Pancreas (tissue), 10 donors: ENCODE results near the gene MAST2. TPM values are rescaled to one million over a fixed set of nuclear protein-coding genes. Genes with fewer than 3 reads are reported as not detected.
A peak's percentile ranks its signal among the peaks of the same experiment; 100 is the strongest.

Source experiments
- ATAC-seq, 4 donors: fragments of 200-7000 bp; cut with Tn5 transposase; one replicate each; pipeline versions ENCODE4 v1.8.0 to v1.9.1; 2020; ENCODE audit warnings: mild to moderate bottlenecking in 4 of 4, moderate library complexity in 4 of 4
- DNase-seq, 6 donors: peaks; one replicate each; pipeline ENCODE4 v3.0.0-alpha.2; 2020
- FAIRE-seq: peaks from 2 replicates; lab custom pipeline; 2012; peaks lifted over from hg19 to GRCh38; lab: Jason Lieb, UNC
- H3K27ac ChIP-seq, 4 donors: fragments of 200-600 bp; sonication (generic); 1 replicate in 3 of 4; 2 replicates in 1 of 4; pipeline versions ENCODE4 v1.5.0 to v1.8.0; 2020
- H3K27me3 ChIP-seq, 4 donors: fragments of 200-600 bp; one replicate each; pipeline ENCODE4 v1.8.0; 2021
- H3K36me3 ChIP-seq, 3 donors: fragments of 200-600 bp; sonication (generic) in 1 of 3; one replicate each; pipeline versions ENCODE4 v1.5.0 to v1.8.0; 2020 to 2021
- H3K4me1 ChIP-seq, 3 donors: fragments of 200-600 bp; one replicate each; pipeline ENCODE4 v1.8.0; 2021
- H3K4me3 ChIP-seq, 4 donors: fragments of 200-600 bp; sonication (generic) in 2 of 4; one replicate each; pipeline versions ENCODE4 v1.5.0 to v1.8.0; 2020 to 2021
- H3K9me3 ChIP-seq, 4 donors: fragments of 200-600 bp; one replicate each; pipeline ENCODE4 v1.8.0; 2021
- CTCF ChIP-seq, 4 donors: fragments of 200-600 bp; sonication (generic) in 3 of 4; IDR thresholded peaks; one replicate each; pipeline versions ENCODE4 v1.5.0 to v1.8.0; 2021; ENCODE audit warnings: antibody characterized with exemption in 4 of 4
- WGBS, 2 donors: extraction: QIAGEN DNeasy Blood & Tissue Kit; methylation state at CpG; one replicate each; pipeline ENCODE4 v1.1.7; 2013; 5-methylcytosine and 5-hydroxymethylcytosine counted together
- intact Hi-C, 3 donors: fragments of 100-400 bp; cut with DNase I; formaldehyde crosslinking; loops; one replicate each; pipeline versions ENCODE4 v1.11.1 to v1.14.2; 2022
- polyA plus RNA-seq, 2 donors: library from polyadenylated mRNA; stranded (reverse); fragments of 200-250 nt; gene quantifications; one replicate each; pipeline ENCODE4 v1.2.3, GENCODE V29; 2013
- total RNA-seq, 6 donors: library from RNA; stranded (reverse); fragmentation: NEBNext Ultra II Directional in 4 of 6; extraction: Animal tissue kit (Norgen Biotek cat#: 25700) in 4 of 6; gene quantifications; one replicate each; pipeline versions ENCODE4 v1.2.1 to v1.2.4, GENCODE V29; 2021 to 2023
- donor health status: healthy with polysubstance abuse.
- donor health status: DM: no; HTN: no; CAD: no; lungs with moderate emphysema.
- donor health status: DM: no; HTN: no; CAD: no.
- donor health status: control.
- donor health status: control.
- donor health status: Bipolar disorder and iron deficiency.
- donor health status: DM: yes; HTN: yes; CAD: no.
- donor health status: DM: no; HTN: no; CAD: no.
- donor health status: DM: no; HTN: no; CAD: no.
- donor health status: DM: yes; HTN: yes; CAD: no.

MAST2 gene
- total and polyA plus RNA-seq, 8 donors, result 5.1 to 14.5 (median 7.7) TPM

GRCh38 chr1:45822644-45823043, 19.2 kb downstream of the MAST2 start:
- Histone ChIP-seq H3K27ac (no peak overlapping the region), H3K9me3 (no peaks in the 10 kb centered on the region), H3K27me3 (no peaks in the 10 kb centered on the region), H3K4me1 (no peaks in the 10 kb centered on the region), H3K36me3 (peaks cover 0 to 8% (median 0%) of the 10 kb centered on the region in 3 donors), H3K4me3 (no peak overlapping the region)
- TF ChIP-seq CTCF (IDR thresholded peaks at IDR 0.05), result no peak
- intact Hi-C loops, result no loop called here
- no peak for FAIRE-seq
- ATAC-seq, result peak in 2 of 4 donors; percentile 13 to 24
- 63 to 69% methylated on average over 1 of the region's 1 CpG for WGBS, 2 donors
- DNase-seq, result no peak

GRCh38 chr1:45824607-45825006, 21.2 kb downstream of the MAST2 start:
- no peak for TF ChIP-seq CTCF (IDR thresholded peaks at IDR 0.05)
- no peak for ATAC-seq
- H3K36me3 ChIP-seq, result peaks cover 0 to 8% (median 0%) of the 10 kb centered on the region in 3 donors
- H3K4me1 ChIP-seq, result no peaks in the 10 kb centered on the region
- H3K4me3 ChIP-seq, result no peak overlapping the region
- FAIRE-seq, result no peak
- intact Hi-C loops, result no loop called here
- H3K27ac ChIP-seq, result no peak overlapping the region
- DNase-seq, result no peak
- 93 to 97% methylated on average over 2 of the region's 2 CpGs for WGBS, 2 donors
- no peaks in the 10 kb centered on the region for H3K9me3 ChIP-seq
- no peaks in the 10 kb centered on the region for H3K27me3 ChIP-seq

GRCh38 chr1:45827256-45827655, 23.8 kb downstream of the MAST2 start:
- ATAC-seq (no peak), DNase-seq (no peak), FAIRE-seq (no peak)
- Histone ChIP-seq H3K36me3 (peaks cover 0 to 8% (median 0%) of the 10 kb centered on the region in 3 donors), H3K4me1 (no peaks in the 10 kb centered on the region), H3K27me3 (no peaks in the 10 kb centered on the region), H3K4me3 (no peak overlapping the region), H3K9me3 (no peaks in the 10 kb centered on the region), H3K27ac (no peak overlapping the region)
- WGBS, 2 donors, result 76 to 79% methylated on average over 2 of the region's 2 CpGs
- no peak for TF ChIP-seq CTCF (IDR thresholded peaks at IDR 0.05)
- intact Hi-C loops, result no loop called here

- WGBS, 2 donors, result 100% methylated on average over 1 of the region's 1 CpG
- Histone ChIP-seq H3K27me3 (no peaks in the 10 kb centered on the region), H3K4me1 (no peaks in the 10 kb centered on the region), H3K9me3 (no peaks in the 10 kb centered on the region), H3K36me3 (peaks cover 0 to 8% (median 0%) of the 10 kb centered on the region in 3 donors), H3K27ac (no peak overlapping the region), H3K4me3 (no peak overlapping the region)
- no peak for FAIRE-seq
- ATAC-seq, result no peak
- intact Hi-C loops, result no loop called here
- DNase-seq, result no peak
- TF ChIP-seq CTCF (IDR thresholded peaks at IDR 0.05), result no peak
Observed at GRCh38 chr1:45828841-45829240, 25.4 kb downstream of the MAST2 start.

GRCh38 chr1:45833361-45833760, 29.9 kb downstream of the MAST2 start:
- intact Hi-C loops, result no loop called here
- FAIRE-seq, result no peak

More at GRCh38 chr1:45833361-45833760, 29.9 kb downstream of the MAST2 start:
- H3K4me3 ChIP-seq, result no peak overlapping the region
- H3K4me1 ChIP-seq, result no peaks in the 10 kb centered on the region
- no peaks in the 10 kb centered on the region for H3K36me3 ChIP-seq
- no peaks in the 10 kb centered on the region for H3K9me3 ChIP-seq
- no peaks in the 10 kb centered on the region for H3K27me3 ChIP-seq
- no peak overlapping the region for H3K27ac ChIP-seq
- no peak for TF ChIP-seq CTCF (IDR thresholded peaks at IDR 0.05)
- WGBS, 2 donors, result 88% methylated on average over 2 of the region's 2 CpGs
- no peak for ATAC-seq
- no peak for DNase-seq
